C4-2B (cell line): Measurements from ENCODE around the gene NFASC.

ENCODE experiments used
- H3K27ac ChIP-seq: fragments of 450-650 bp; 2 replicates; pipeline ENCODE4 v1.5.1; 2017
- ZFX ChIP-seq: fragments of 450-650 bp; IDR thresholded peaks from 2 replicates; pipeline ENCODE4 v1.6.1; 2017
- TF ChIP-seq, protein P1 (sequence below): fragments of 450-650 bp; conservative IDR thresholded peaks from 2 replicates; pipeline ENCODE4 v1.5.1; 2017; ENCODE audit warnings: mild to moderate bottlenecking

Gene NFASC

DNA sequence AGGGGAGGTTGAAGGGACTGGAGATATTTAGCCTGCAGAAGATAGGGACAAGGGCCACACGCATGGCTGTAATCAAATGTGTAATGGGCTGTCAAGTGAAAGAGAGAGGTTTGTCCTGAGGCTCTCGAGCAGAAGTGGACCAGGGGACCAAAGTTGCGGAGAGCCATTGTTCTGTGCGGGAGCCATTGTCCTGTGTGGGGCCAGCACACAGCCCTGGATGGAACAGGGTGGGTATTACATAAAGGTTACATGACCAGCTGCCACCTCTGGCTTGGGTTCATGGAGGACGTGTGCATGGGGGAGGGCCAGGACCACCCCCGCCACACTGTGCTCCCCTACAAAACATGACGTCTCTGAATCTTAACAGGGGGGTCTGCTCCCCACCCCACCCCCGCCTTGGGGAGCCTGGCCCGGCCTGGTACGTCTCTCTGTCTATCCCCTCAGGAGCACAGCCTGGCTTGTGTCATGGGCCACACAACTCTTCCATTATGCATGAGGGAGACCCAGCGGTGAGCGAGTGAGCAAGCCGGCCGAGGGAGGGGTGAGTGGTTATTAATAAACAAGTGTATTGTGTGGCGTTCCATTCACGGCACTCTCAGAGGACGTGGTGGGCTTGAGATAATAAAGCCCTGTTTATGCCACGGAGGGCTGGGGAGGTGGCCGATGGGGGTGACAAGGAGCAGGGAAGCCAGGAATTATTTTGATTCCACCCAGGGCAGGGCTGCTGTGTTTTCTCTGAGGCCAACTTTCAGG, at the start of gene NFASC:
Gene NFASC, plus strand, starts transcription at position 703 of the 753 bp plus-strand sequence. CDS start 73,454 bp downstream, outside the sequence.
- TF ChIP-seq, protein P1, sequence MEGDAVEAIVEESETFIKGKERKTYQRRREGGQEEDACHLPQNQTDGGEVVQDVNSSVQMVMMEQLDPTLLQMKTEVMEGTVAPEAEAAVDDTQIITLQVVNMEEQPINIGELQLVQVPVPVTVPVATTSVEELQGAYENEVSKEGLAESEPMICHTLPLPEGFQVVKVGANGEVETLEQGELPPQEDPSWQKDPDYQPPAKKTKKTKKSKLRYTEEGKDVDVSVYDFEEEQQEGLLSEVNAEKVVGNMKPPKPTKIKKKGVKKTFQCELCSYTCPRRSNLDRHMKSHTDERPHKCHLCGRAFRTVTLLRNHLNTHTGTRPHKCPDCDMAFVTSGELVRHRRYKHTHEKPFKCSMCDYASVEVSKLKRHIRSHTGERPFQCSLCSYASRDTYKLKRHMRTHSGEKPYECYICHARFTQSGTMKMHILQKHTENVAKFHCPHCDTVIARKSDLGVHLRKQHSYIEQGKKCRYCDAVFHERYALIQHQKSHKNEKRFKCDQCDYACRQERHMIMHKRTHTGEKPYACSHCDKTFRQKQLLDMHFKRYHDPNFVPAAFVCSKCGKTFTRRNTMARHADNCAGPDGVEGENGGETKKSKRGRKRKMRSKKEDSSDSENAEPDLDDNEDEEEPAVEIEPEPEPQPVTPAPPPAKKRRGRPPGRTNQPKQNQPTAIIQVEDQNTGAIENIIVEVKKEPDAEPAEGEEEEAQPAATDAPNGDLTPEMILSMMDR: no peak
- H3K27ac ChIP-seq: no peak within 1 kb of the TSS

DNA sequence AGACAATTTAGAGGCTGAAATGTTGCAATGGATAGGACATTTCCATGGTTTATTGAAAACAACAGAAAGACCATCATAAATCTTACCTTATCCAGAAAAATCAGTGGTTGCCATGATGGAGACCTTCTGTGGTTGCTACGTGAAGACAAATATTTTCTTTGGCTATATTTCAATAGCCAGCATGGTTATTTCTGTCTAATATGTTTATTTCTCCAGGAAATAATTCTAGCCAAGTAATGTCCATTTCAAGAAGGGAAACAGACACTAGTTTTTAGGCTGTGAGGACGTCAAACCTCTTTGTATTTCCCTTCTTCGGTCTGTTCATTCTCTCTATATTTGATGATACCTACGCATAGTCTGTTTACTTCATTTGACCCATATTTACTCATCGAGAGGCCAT, 49.2 kb upstream of the NFASC start:
- no peak overlapping the region for H3K27ac ChIP-seq
- TF ChIP-seq, protein P1: no peak
- TF ChIP-seq ZFX: no peak

DNA sequence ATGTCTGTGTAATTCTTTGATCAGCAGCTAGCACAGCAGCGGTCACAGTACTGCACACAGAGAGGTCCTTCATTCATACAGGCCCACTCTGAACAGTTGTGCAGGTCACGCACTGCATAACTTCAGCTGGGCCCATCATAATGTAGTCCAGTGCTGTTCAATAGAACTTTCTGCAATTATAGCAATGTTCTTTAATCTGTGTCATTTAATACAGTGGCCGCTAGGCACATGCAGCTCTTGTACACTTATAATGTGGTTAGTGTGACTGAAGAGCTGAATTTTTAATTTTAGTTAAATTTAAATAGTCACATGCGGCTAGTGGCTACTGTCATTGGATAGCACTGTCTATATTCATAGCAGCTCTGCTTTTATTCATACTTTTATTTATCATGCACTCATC, 48.7 kb upstream of the NFASC start:
- H3K27ac ChIP-seq: no peak overlapping the region
- TF ChIP-seq ZFX: no peak
- TF ChIP-seq, protein P1: peak; percentile 14; the same call in 1 of the 2 replicates

DNA sequence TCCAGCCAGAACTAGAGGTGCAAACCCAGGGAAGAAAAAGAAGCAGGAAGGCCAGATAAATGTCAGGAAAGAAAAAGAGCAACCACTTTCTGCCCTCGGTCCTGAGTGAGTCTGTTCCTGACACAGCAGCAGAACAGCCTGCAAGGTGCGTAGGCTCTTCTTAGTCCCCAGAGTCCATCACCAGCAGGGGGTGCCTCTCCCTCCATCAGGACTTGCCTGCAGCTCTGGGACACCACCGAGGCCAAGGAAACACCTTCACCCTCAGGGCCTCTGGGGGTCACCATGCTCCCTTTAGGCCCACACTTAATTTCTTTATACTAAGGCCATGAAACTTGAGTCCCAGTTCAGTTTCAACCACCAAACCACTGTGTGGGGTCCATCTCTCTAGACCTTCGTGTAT, 43.7 kb upstream of the NFASC start:
- no peak overlapping the region for H3K27ac ChIP-seq
- TF ChIP-seq, protein P1: peak; percentile 35
- no peak for TF ChIP-seq ZFX

DNA sequence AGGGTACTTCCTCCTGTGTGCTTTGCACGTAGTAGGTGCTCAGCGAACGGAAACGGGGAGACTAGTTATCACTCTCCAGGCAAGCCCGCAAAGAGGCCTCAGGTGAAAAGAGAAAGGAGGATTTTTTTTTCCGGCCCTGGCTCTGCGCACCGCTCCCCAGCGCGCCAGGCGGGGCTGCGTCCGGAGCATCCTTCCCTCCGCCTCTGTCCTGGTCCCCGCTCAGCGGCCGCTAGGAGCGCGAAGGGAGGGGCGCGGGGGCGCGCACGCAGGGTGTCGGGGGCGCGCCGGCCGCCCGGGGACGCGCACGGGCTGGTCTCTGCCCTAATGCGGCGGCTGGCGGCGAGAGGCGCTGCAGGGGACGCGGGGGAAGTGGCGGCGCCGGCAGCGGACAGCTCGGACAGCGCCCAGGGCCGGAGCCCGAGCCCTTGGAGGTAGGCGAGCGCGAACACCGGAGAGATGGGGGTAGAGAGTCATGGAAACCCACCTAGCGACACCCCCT, 42.3 kb upstream of the NFASC start:
- TF ChIP-seq, protein P1: no peak; the same call in 1 of the 2 replicates
- TF ChIP-seq ZFX: no peak
- H3K27ac ChIP-seq: no peak overlapping the region

DNA sequence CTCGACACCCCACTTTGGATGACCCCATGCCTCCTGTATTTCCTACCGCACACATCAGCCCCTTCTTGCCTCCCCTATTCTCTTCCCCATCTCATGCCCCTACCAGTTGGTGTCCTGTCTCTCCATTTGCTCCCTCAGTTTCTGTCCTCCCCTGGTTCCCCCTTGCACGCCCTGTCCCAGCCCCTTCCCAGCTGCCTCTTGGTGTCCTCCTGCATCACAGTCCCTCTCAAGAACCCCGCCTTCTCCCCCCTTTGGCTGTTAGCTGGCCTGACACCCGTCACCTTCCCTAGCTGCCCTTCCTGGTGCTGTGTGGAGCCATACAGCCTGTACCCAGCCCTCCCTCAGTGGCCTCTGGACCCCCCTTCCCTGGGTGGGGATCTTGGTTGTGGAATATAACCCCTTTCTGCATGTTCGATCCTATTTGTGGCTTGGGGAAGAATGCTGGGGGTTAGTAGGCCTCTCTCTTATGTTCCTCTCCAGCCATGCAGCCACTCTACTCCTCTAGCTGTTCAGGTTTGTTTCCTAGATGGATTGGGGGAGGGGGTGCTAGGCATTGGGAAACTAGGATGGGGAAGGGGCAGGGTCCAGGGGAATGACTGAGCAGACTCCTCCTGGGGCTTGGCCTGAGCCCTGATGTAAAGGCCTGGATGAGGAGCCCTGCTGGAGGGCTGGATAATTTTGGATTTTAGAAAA, 41.4 kb upstream of the NFASC start:
- TF ChIP-seq ZFX: no peak
- TF ChIP-seq, protein P1: no peak
- no peak overlapping the region for H3K27ac ChIP-seq

DNA sequence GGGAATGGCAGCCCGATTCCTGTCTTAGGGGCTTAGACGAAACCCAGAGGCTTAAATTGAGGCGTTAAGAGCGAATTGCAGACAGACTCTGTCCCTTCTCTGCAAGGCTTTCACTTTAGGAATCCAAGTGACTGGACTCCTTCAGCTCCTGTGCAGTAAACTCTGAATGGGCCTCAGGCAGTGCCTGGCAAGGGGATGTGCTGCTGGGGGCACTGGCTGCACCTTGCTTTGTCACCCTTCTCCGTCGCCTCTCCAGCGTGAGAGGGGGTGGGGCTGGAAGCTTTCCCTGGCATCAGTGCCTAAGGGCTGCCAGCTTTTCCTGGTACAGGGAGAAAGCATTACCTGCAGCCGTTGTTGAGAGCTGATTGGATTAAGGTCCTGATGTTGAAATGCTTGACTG, 39.9 kb upstream of the NFASC start:
- TF ChIP-seq, protein P1: no peak
- no peak for TF ChIP-seq ZFX
- H3K27ac ChIP-seq: no peak overlapping the region
